CD4-positive, alpha-beta T cell (primary cell): ENCODE measurements around the gene SNX13. TPM values are rescaled to one million over a fixed set of nuclear protein-coding genes. Genes with fewer than 3 reads are reported as not detected.

Source experiments
- ATAC-seq: fragments of 200-7000 bp; cut with Tn5 transposase; one replicate; pipeline ENCODE4 v1.10.0; 2022; ENCODE audit warnings: mild to moderate bottlenecking; ENCODE audit not compliant: poor library complexity
- CTCF ChIA-PET: fragments of 350-600 bp; sonication (Branson Sonifier 250); formaldehyde crosslinking; loops from one replicate; lab custom pipeline; 2021; ENCODE audit warnings: antibody characterized with exemption, inconsistent platforms; lab: Charles Lee
- POLR2A ChIA-PET: fragments of 350-600 bp; sonication (Branson Sonifier 250); formaldehyde crosslinking; loops from one replicate; lab custom pipeline; 2021; ENCODE audit warnings: antibody characterized with exemption, inconsistent platforms; lab: Charles Lee
- DNase-seq, 14 experiments: peaks; one replicate each; pipeline ENCODE4 v3.0.0-alpha.2; 2013 to 2020; ENCODE audit warnings: mixed read lengths in 2 of 14
- H3K27ac ChIP-seq, 2 donors: one replicate each; pipeline versions ENCODE4 v1.5.1 to v1.7.0; 2013; ENCODE audit warnings: low read length in 2 of 2, low read depth in 1 of 2, mild to moderate bottlenecking in 1 of 2
- H3K27me3 ChIP-seq, 2 experiments: 1 replicate in 1 of 2; 2 replicates in 1 of 2; pipeline versions ENCODE4 v1.6.1 to v1.7.0; 2013; ENCODE audit warnings: low read length in 2 of 2, control low read depth in 1 of 2, mild to moderate bottlenecking in 1 of 2, moderate library complexity in 1 of 2; ENCODE audit not compliant: insufficient read depth in 2 of 2, control insufficient read depth in 1 of 2
- H3K36me3 ChIP-seq: one replicate; pipeline ENCODE4 v1.6.1; 2013; ENCODE audit warnings: low read length, control low read depth; ENCODE audit not compliant: insufficient read depth
- H3K4me1 ChIP-seq: one replicate; pipeline ENCODE4 v1.6.1; 2013; ENCODE audit warnings: low read length, control low read depth; ENCODE audit not compliant: insufficient read depth
- H3K4me3 ChIP-seq: one replicate; pipeline ENCODE4 v1.5.1; 2013; ENCODE audit warnings: mild to moderate bottlenecking, low read length, moderate library complexity
- H3K9me3 ChIP-seq, 2 experiments: 1 replicate in 1 of 2; 2 replicates in 1 of 2; pipeline versions ENCODE4 v1.6.1 to v1.7.0; 2013; ENCODE audit warnings: low read length in 2 of 2, mild to moderate bottlenecking in 2 of 2, control low read depth in 1 of 2, moderate library complexity in 1 of 2; ENCODE audit not compliant: control insufficient read depth in 1 of 2, insufficient read depth in 1 of 2
- H3K27ac Mint-ChIP-seq: one replicate; pipeline ENCODE4 v1.8.0; 2020; ENCODE audit warnings: mixed read lengths
- H3K27me3 Mint-ChIP-seq: one replicate; pipeline ENCODE4 v1.8.0; 2021; ENCODE audit warnings: mixed read lengths
- H3K36me3 Mint-ChIP-seq: one replicate; pipeline ENCODE4 v1.8.0; 2021; ENCODE audit warnings: low read depth, mixed read lengths
- H3K4me1 Mint-ChIP-seq: one replicate; pipeline ENCODE4 v1.8.0; 2021; ENCODE audit warnings: low read depth, mixed read lengths
- H3K4me3 Mint-ChIP-seq: one replicate; pipeline ENCODE4 v1.8.0; 2020; ENCODE audit warnings: mild to moderate bottlenecking, mixed read lengths
- H3K9me3 Mint-ChIP-seq: one replicate; pipeline ENCODE4 v1.8.0; 2020; ENCODE audit warnings: mixed read lengths
- intact Hi-C, 2 experiments: fragments of 100-400 bp; cut with DNase I in 1 of 2; cut with micrococcal nuclease in 1 of 2; formaldehyde crosslinking; loops; one replicate each; pipeline versions ENCODE4 v1.15.1 to v1.9.0; 2023 to 2025; cut with DNase I, micrococcal nuclease
- total RNA-seq, 174 experiments: library from RNA in 2 of 174; stranded (reverse) in 2 of 174; gene quantifications; one replicate each; pipeline ENCODE4 v1.2.3 and lab custom pipeline; 2021 to 2026
- TF ChIP-seq, protein P1 (sequence below): fragments of 200-600 bp; IDR thresholded peaks from one replicate; pipeline ENCODE4 v1.8.0; 2022; ENCODE audit warnings: antibody characterized with exemption, mild to moderate bottlenecking

Gene SNX13
- total RNA-seq, 2 experiments from 2014 or later = 24.0 to 25.8 TPM

- no peak for DNase-seq
- POLR2A ChIA-PET = no interaction called here
- H3K27ac Mint-ChIP-seq = no peak overlapping the region
- H3K4me3 Mint-ChIP-seq = no peak overlapping the region
- Histone ChIP-seq H3K4me3 (no peak overlapping the region), H3K27me3 (no peaks in the 10 kb centered on the region), H3K9me3 (no peaks in the 10 kb centered on the region), H3K27ac (no peak overlapping the region), H3K4me1 (no peaks in the 10 kb centered on the region), H3K36me3 (no peaks in the 10 kb centered on the region)
- intact Hi-C loops = no loop called here
- H3K9me3 Mint-ChIP-seq = no peaks in the 10 kb centered on the region
- TF ChIP-seq, protein P1, sequence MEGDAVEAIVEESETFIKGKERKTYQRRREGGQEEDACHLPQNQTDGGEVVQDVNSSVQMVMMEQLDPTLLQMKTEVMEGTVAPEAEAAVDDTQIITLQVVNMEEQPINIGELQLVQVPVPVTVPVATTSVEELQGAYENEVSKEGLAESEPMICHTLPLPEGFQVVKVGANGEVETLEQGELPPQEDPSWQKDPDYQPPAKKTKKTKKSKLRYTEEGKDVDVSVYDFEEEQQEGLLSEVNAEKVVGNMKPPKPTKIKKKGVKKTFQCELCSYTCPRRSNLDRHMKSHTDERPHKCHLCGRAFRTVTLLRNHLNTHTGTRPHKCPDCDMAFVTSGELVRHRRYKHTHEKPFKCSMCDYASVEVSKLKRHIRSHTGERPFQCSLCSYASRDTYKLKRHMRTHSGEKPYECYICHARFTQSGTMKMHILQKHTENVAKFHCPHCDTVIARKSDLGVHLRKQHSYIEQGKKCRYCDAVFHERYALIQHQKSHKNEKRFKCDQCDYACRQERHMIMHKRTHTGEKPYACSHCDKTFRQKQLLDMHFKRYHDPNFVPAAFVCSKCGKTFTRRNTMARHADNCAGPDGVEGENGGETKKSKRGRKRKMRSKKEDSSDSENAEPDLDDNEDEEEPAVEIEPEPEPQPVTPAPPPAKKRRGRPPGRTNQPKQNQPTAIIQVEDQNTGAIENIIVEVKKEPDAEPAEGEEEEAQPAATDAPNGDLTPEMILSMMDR = no peak
- no peak for ATAC-seq
- CTCF ChIA-PET = no interaction called here
- no peaks in the 10 kb centered on the region for H3K36me3 Mint-ChIP-seq
- H3K27me3 Mint-ChIP-seq = no peaks in the 10 kb centered on the region
- H3K4me1 Mint-ChIP-seq = no peaks in the 10 kb centered on the region
Observed at GRCh38 chr7:17781491-17782215, 158.6 kb downstream of the SNX13 start.

- intact Hi-C loops = loop anchor here in 1 of 2 experiments (10.0 kb wide), 1 partner anchor 1885 kb away; no protein-coding TSS in a partner anchor
- H3K4me3 Mint-ChIP-seq = no peak overlapping the region
- TF ChIP-seq, protein P1 = no peak
- no peaks in the 10 kb centered on the region for H3K4me1 ChIP-seq
- no peaks in the 10 kb centered on the region for H3K9me3 ChIP-seq
- no peaks in the 10 kb centered on the region for H3K36me3 Mint-ChIP-seq
- H3K4me3 ChIP-seq = no peak overlapping the region
- no peak for DNase-seq
- H3K4me1 Mint-ChIP-seq = no peaks in the 10 kb centered on the region
- POLR2A ChIA-PET = no interaction called here
- no peak overlapping the region for H3K27ac Mint-ChIP-seq
- no peak overlapping the region for H3K27ac ChIP-seq
- H3K36me3 ChIP-seq = no peaks in the 10 kb centered on the region
- CTCF ChIA-PET = no interaction called here
- no peaks in the 10 kb centered on the region for H3K27me3 Mint-ChIP-seq
- no peaks in the 10 kb centered on the region for H3K9me3 Mint-ChIP-seq
- H3K27me3 ChIP-seq = no peaks in the 10 kb centered on the region
- no peak for ATAC-seq
Observed at GRCh38 chr7:17779381-17779780, 160.9 kb downstream of the SNX13 start.

GRCh38 chr7:17774716-17775288 is 165.5 kb downstream of the SNX13 start:
- ChIA-PET POLR2A (no interaction called here), CTCF (no interaction called here)
- H3K27ac ChIP-seq = no peak overlapping the region
- Mint-ChIP-seq H3K36me3 (no peaks in the 10 kb centered on the region), H3K4me3 (no peak overlapping the region), H3K27ac (no peak overlapping the region), H3K4me1 (no peaks in the 10 kb centered on the region), H3K9me3 (no peaks in the 10 kb centered on the region), H3K27me3 (no peaks in the 10 kb centered on the region)
- no peaks in the 10 kb centered on the region for H3K9me3 ChIP-seq
- H3K36me3 ChIP-seq = no peaks in the 10 kb centered on the region
- H3K27me3 ChIP-seq = no peaks in the 10 kb centered on the region
- intact Hi-C loops = loop anchor here in 1 of 2 experiments (10.0 kb wide), 1 partner anchor 1890 kb away; no protein-coding TSS in a partner anchor
- TF ChIP-seq, protein P1 = no peak
- ATAC-seq (no peak), DNase-seq (no peak)
- no peaks in the 10 kb centered on the region for H3K4me1 ChIP-seq
- H3K4me3 ChIP-seq = no peak overlapping the region
